Calu3 (cell line): ENCODE measurements around the gene PLSCR4. TPM values are rescaled to one million over a fixed set of nuclear protein-coding genes. Genes with fewer than 3 reads are reported as not detected.

Experiments
- BruUV-seq: library from RNA; stranded (reverse); fragments of 400-500 nt; replicated peaks from 2 replicates; lab custom pipeline; 2021; lab: Mats Ljungman, UMichigan
- CTCF ChIA-PET: fragments of 300-600 bp; sonication (Branson Sonifier 250); formaldehyde crosslinking; loops from one replicate; lab custom pipeline; 2022; ENCODE audit warnings: antibody characterized with exemption; lab: Charles Lee
- DNase-seq: peaks from one replicate; pipeline ENCODE4 v3.0.0; 2022
- H3K27ac Mint-ChIP-seq: one replicate; pipeline ENCODE4 v1.8.0; 2022; ENCODE audit warnings: mixed read lengths; ENCODE audit not compliant: unreplicated experiment
- H3K27me3 Mint-ChIP-seq: one replicate; pipeline ENCODE4 v1.8.0; 2022; ENCODE audit warnings: mixed read lengths; ENCODE audit not compliant: unreplicated experiment
- H3K36me3 Mint-ChIP-seq: one replicate; pipeline ENCODE4 v1.8.0; 2022; ENCODE audit warnings: mild to moderate bottlenecking, moderate library complexity, mixed read lengths; ENCODE audit not compliant: insufficient read depth, unreplicated experiment
- H3K4me1 Mint-ChIP-seq: one replicate; pipeline ENCODE4 v1.8.0; 2022; ENCODE audit warnings: mild to moderate bottlenecking, low read depth, mixed read lengths; ENCODE audit not compliant: unreplicated experiment
- H3K4me3 Mint-ChIP-seq: one replicate; pipeline ENCODE4 v1.8.0; 2022; ENCODE audit warnings: mild to moderate bottlenecking, low read depth, moderate library complexity, mixed read lengths; ENCODE audit not compliant: unreplicated experiment
- H3K9me3 Mint-ChIP-seq: one replicate; pipeline ENCODE4 v1.8.0; 2022; ENCODE audit warnings: low read depth, mixed read lengths; ENCODE audit not compliant: unreplicated experiment
- CTCF ChIP-seq: fragments of 200-600 bp; IDR thresholded peaks from one replicate; pipeline ENCODE4 v1.8.0; 2022; ENCODE audit warnings: antibody characterized with exemption; ENCODE audit not compliant: unreplicated experiment
- intact Hi-C: fragments of 100-400 bp; cut with micrococcal nuclease; formaldehyde crosslinking; loops from one replicate; pipeline ENCODE4 v1.10.0; 2022; ENCODE audit not compliant: unreplicated experiment
- total RNA-seq: library from RNA; stranded (reverse); gene quantifications from 2 replicates; pipeline ENCODE4 v1.2.3, GENCODE V29; 2022

The PLSCR4 gene
- total RNA-seq, 1 experiment from 2014 or later: 10.2 TPM

- intact Hi-C loops: no loop called here
- TF ChIP-seq CTCF: no peak
- no peak overlapping the region for H3K27ac Mint-ChIP-seq
- H3K9me3 Mint-ChIP-seq: no peaks in the 10 kb centered on the region
- H3K4me3 Mint-ChIP-seq: no peak overlapping the region
- CTCF ChIA-PET: interaction anchor here (1.0 kb wide), 1 partner anchor 55 kb away, joined by 3 read pairs; no protein-coding TSS in a partner anchor
- peaks cover 48% of the 10 kb centered on the region for H3K4me1 Mint-ChIP-seq
- BruUV-seq: no TSS peak
- H3K27me3 Mint-ChIP-seq: no peaks in the 10 kb centered on the region
- peaks cover 10% of the 10 kb centered on the region for H3K36me3 Mint-ChIP-seq
- DNase-seq: no peak
Measured at GRCh38 chr3:146145642-146146041, 105.3 kb downstream of the PLSCR4 start.

- intact Hi-C loops: no loop called here
- no peak for TF ChIP-seq CTCF
- no peak overlapping the region for H3K4me3 Mint-ChIP-seq
- H3K36me3 Mint-ChIP-seq: peaks cover 6% of the 10 kb centered on the region
- no peak overlapping the region for H3K27ac Mint-ChIP-seq
- H3K27me3 Mint-ChIP-seq: no peaks in the 10 kb centered on the region
- H3K9me3 Mint-ChIP-seq: peaks cover 1% of the 10 kb centered on the region
- no peak for DNase-seq
- BruUV-seq: no TSS peak
- H3K4me1 Mint-ChIP-seq: peaks cover 29% of the 10 kb centered on the region
- CTCF ChIA-PET: interaction anchor here (1.0 kb wide), 2 partner anchors 17 to 45 kb away, joined by 3 read pairs; no protein-coding TSS in a partner anchor
Measured at GRCh38 chr3:146142757-146143156, 108.1 kb downstream of the PLSCR4 start.

Other genes starting within 250 kb of the PLSCR4 start
- gene PLOD2, start 89.9 kb downstream of the PLSCR4 start, total RNA-seq: 84.0 and 123 TPM in 2 replicates
- 2.9 and 5.1 TPM in 2 replicates for gene PLSCR2, start 218.5 kb upstream of the PLSCR4 start, total RNA-seq